Loucy (cell line): ENCODE results near the gene PHLDB2.
"Not testable (repeated sequence)": the region's sequence is repeated elsewhere in the genome, so short reads cannot be mapped to it uniquely, and the experiment has no call there.

Source experiments
- H2AFZ ChIP-seq: fragments of 200-600 bp; sonication (generic); 2 replicates; pipeline ENCODE4 v1.6.0; 2016; ENCODE audit warnings: antibody characterized with exemption, mild to moderate bottlenecking, low read length, moderate library complexity
- H3F3A ChIP-seq: fragments of 200-600 bp; 2 replicates; pipeline ENCODE4 v1.6.0; 2016; ENCODE audit warnings: antibody characterized with exemption, low read depth, mild to moderate bottlenecking
- H3K27me3 ChIP-seq: fragments of 200-600 bp; sonication (generic); 2 replicates; pipeline ENCODE4 v1.6.1; 2014; ENCODE audit warnings: low read length, mild to moderate bottlenecking; ENCODE audit not compliant: insufficient read depth, poor library complexity, severe bottlenecking
- H3K36me3 ChIP-seq: fragments of 200-600 bp; sonication (generic); 2 replicates; pipeline ENCODE4 v1.6.1; 2016; ENCODE audit warnings: low read length; ENCODE audit not compliant: insufficient read depth
- H3K4me1 ChIP-seq: fragments of 200-600 bp; sonication (generic); 2 replicates; pipeline ENCODE4 v1.5.1; 2014; ENCODE audit warnings: low read length, mild to moderate bottlenecking; ENCODE audit not compliant: insufficient read depth, poor library complexity, severe bottlenecking
- H3K4me2 ChIP-seq: fragments of 200-600 bp; sonication (generic); 2 replicates; pipeline ENCODE4 v1.6.0; 2014; ENCODE audit warnings: antibody characterized with exemption, low read length, low read depth, mild to moderate bottlenecking; ENCODE audit not compliant: poor library complexity, severe bottlenecking
- H3K4me3 ChIP-seq: fragments of 200-600 bp; sonication (generic); 2 replicates; pipeline ENCODE4 v1.5.1; 2014; ENCODE audit warnings: low read length, mild to moderate bottlenecking, mixed read lengths; ENCODE audit not compliant: poor library complexity, severe bottlenecking
- H3K79me2 ChIP-seq: fragments of 200-600 bp; sonication (generic); 2 replicates; pipeline ENCODE4 v1.6.1; 2014; ENCODE audit warnings: low read length; ENCODE audit not compliant: insufficient read depth
- H3K9ac ChIP-seq: fragments of 200-600 bp; sonication (generic); 2 replicates; pipeline ENCODE4 v1.6.0; 2014; ENCODE audit warnings: mild to moderate bottlenecking, low read depth, low read length, moderate library complexity; ENCODE audit not compliant: poor library complexity, severe bottlenecking
- H3K9me2 ChIP-seq: fragments of 200-600 bp; sonication (generic); replicated peaks from 2 replicates; pipeline ENCODE4 v1.6.1; 2016; ENCODE audit warnings: low read depth, low read length, mixed read lengths
- H3K9me3 ChIP-seq: fragments of 200-600 bp; sonication (generic); 2 replicates; pipeline ENCODE4 v1.6.1; 2014; ENCODE audit warnings: mild to moderate bottlenecking, antibody characterized with exemption, low read length, low read depth; ENCODE audit not compliant: insufficient read depth
- H4K20me1 ChIP-seq: fragments of 200-600 bp; sonication (generic); 2 replicates; pipeline ENCODE4 v1.6.0; 2014; ENCODE audit warnings: antibody characterized with exemption, low read length, mild to moderate bottlenecking; ENCODE audit not compliant: insufficient read depth, poor library complexity, severe bottlenecking
- CTCF ChIP-seq: fragments of 200-600 bp; sonication (generic); conservative IDR thresholded peaks from 2 replicates; pipeline ENCODE4 v1.5.1; 2014; ENCODE audit warnings: mild to moderate bottlenecking, antibody characterized with exemption, low read length
- EZH2phosphoT487 ChIP-seq: fragments of 200-600 bp; IDR thresholded peaks from 2 replicates; pipeline ENCODE4 v1.6.1; 2018; ENCODE audit warnings: antibody characterized with exemption, mild to moderate bottlenecking, moderate library complexity, borderline replicate concordance

PHLDB2 gene

GRCh38 chr3:111812701-111813100 lies 46.4 kb upstream of the PHLDB2 start:
- no peaks in the 10 kb centered on the region for H3K27me3 ChIP-seq

GRCh38 chr3:111813441-111813840 lies 45.6 kb upstream of the PHLDB2 start:
- Histone ChIP-seq H3K9me2 (no peaks in the 10 kb centered on the region), H3K36me3 (no peaks in the 10 kb centered on the region), H3K79me2 (no peaks in the 10 kb centered on the region), H2AFZ (no peak overlapping the region), H3K9ac (no peak overlapping the region), H3F3A (no peaks in the 10 kb centered on the region), H3K27me3 (no peaks in the 10 kb centered on the region), H3K4me3 (no peak overlapping the region), H4K20me1 (no peaks in the 10 kb centered on the region), H3K9me3 (no peaks in the 10 kb centered on the region; the same call in 1 of the 2 replicates), H3K4me2 (no peak overlapping the region), H3K4me1 (peaks cover 5% of the 10 kb centered on the region)
- TF ChIP-seq CTCF, result no peak
- no peak for TF ChIP-seq EZH2phosphoT487

More at GRCh38 chr3:111812701-111813100, 46.4 kb upstream of the PHLDB2 start:
- no peaks in the 10 kb centered on the region for H3F3A ChIP-seq
- H3K36me3 ChIP-seq, result no peaks in the 10 kb centered on the region
- no peak for TF ChIP-seq CTCF
- TF ChIP-seq EZH2phosphoT487, result no peak
- no peak overlapping the region for H2AFZ ChIP-seq
- peaks cover 5% of the 10 kb centered on the region for H3K4me1 ChIP-seq
- H4K20me1 ChIP-seq, result no peaks in the 10 kb centered on the region
- H3K4me2 ChIP-seq, result no peak overlapping the region
- H3K4me3 ChIP-seq, result no peak overlapping the region
- no peaks in the 10 kb centered on the region for H3K9me2 ChIP-seq
- H3K79me2 ChIP-seq, result no peaks in the 10 kb centered on the region
- H3K9ac ChIP-seq, result no peak overlapping the region
- H3K9me3 ChIP-seq, result no peaks in the 10 kb centered on the region; the same call in 1 of the 2 replicates

GRCh38 chr3:111813979-111814378 lies 45.1 kb upstream of the PHLDB2 start:
- H3K79me2 ChIP-seq, result no peaks in the 10 kb centered on the region
- no peaks in the 10 kb centered on the region for H4K20me1 ChIP-seq
- H3K4me2 ChIP-seq, result no peak overlapping the region
- no peaks in the 10 kb centered on the region for H3F3A ChIP-seq
- H3K9ac ChIP-seq, result no peak overlapping the region
- H3K9me2 ChIP-seq, result no peaks in the 10 kb centered on the region
- no peak overlapping the region for H3K4me3 ChIP-seq
- H3K36me3 ChIP-seq, result no peaks in the 10 kb centered on the region
- peaks cover 5% of the 10 kb centered on the region for H3K4me1 ChIP-seq
- no peak overlapping the region for H2AFZ ChIP-seq
- TF ChIP-seq EZH2phosphoT487 (no peak), CTCF (no peak)
- H3K9me3 ChIP-seq, result no peaks in the 10 kb centered on the region; the same call in 1 of the 2 replicates
- H3K27me3 ChIP-seq, result no peaks in the 10 kb centered on the region

- not testable (repeated sequence) for H3K9ac ChIP-seq, H3F3A ChIP-seq, H3K4me1 ChIP-seq, H4K20me1 ChIP-seq, H3K4me3 ChIP-seq, H3K36me3 ChIP-seq, H2AFZ ChIP-seq, H3K27me3 ChIP-seq, H3K9me3 ChIP-seq, H3K4me2 ChIP-seq, H3K79me2 ChIP-seq, H3K9me2 ChIP-seq
Measured at GRCh38 chr3:111816771-111817170, 42.3 kb upstream of the PHLDB2 start.
